NT2/D1 (cell line): ENCODE measurements around the gene GPR158.

Experiments
- SUZ12 ChIP-seq: IDR thresholded peaks from 2 replicates; pipeline ENCODE4 v1.6.1; 2011; ENCODE audit not compliant: insufficient read length, insufficient read depth; ENCODE audit errors: extremely low read depth
- YY1 ChIP-seq: IDR thresholded peaks from 2 replicates; pipeline ENCODE4 v1.6.1; 2011; ENCODE audit not compliant: insufficient read length, insufficient read depth
- ZNF274 ChIP-seq: IDR thresholded peaks from 2 replicates; pipeline ENCODE4 v1.6.1; 2011; ENCODE audit warnings: mild to moderate bottlenecking, low read depth, low read length

- TF ChIP-seq YY1 (no peak), ZNF274 (no peak), SUZ12 (no peak)
Measured at GRCh38 chr10:25261110-25261509, 86.3 kb downstream of the GPR158 start.
